H1 (cell line): Measurements from ENCODE around the gene OLFM3. TPM values are rescaled to one million over a fixed set of nuclear protein-coding genes. Genes with fewer than 3 reads are reported as not detected.

ENCODE experiments used
- CTCF ChIA-PET: fragments of 300-600 bp; sonication (Branson Sonifier 250); formaldehyde crosslinking; loops from one replicate; lab custom pipeline; 2021; ENCODE audit not compliant: partially characterized antibody; lab: Charles Lee
- POLR2A ChIA-PET: fragments of 300-600 bp; sonication (Branson Sonifier 250); formaldehyde crosslinking; loops from one replicate; lab custom pipeline; 2021; ENCODE audit warnings: inconsistent platforms; ENCODE audit not compliant: partially characterized antibody; lab: Charles Lee
- DNase-seq, 2 experiments: peaks; one replicate each; pipeline versions ENCODE4 v3.0.0 to v3.0.0-alpha.2; 2010 to 2022; ENCODE audit warnings: low spot score in 2 of 2, low read depth in 1 of 2, mixed read lengths in 1 of 2
- FAIRE-seq: peaks from 2 replicates; lab custom pipeline; 2011; peaks lifted over from hg19 to GRCh38; lab: Jason Lieb, UNC
- H2AFZ ChIP-seq: 2 replicates; pipeline ENCODE4 v1.8.1; 2012; ENCODE audit warnings: low read length, inconsistent platforms
- H2AK5ac ChIP-seq: 2 replicates; pipeline ENCODE4 v1.6.1; 2013; ENCODE audit warnings: low read depth, low read length
- H2BK120ac ChIP-seq: replicated peaks from 2 replicates; pipeline ENCODE3; 2013; ENCODE audit warnings: low read depth, low read length, inconsistent platforms
- H2BK12ac ChIP-seq: 2 replicates; pipeline ENCODE4 v1.6.1; 2013; ENCODE audit warnings: low read depth, low read length
- H2BK15ac ChIP-seq: 2 replicates; pipeline ENCODE4 v1.6.1; 2013; ENCODE audit warnings: low read length
- H2BK20ac ChIP-seq: 2 replicates; pipeline ENCODE4 v1.6.1; 2013; ENCODE audit warnings: low read length
- H2BK5ac ChIP-seq: 2 replicates; pipeline ENCODE4 v1.6.1; 2013; ENCODE audit warnings: low read depth, low read length
- H3K14ac ChIP-seq: 2 replicates; pipeline ENCODE4 v1.6.1; 2013; ENCODE audit warnings: inconsistent platforms; ENCODE audit not compliant: insufficient read length
- H3K18ac ChIP-seq: 2 replicates; pipeline ENCODE4 v1.6.1; 2013; ENCODE audit warnings: low read length; ENCODE audit errors: extremely low read depth
- H3K23ac ChIP-seq: 2 replicates; pipeline ENCODE4 v1.6.1; 2013; ENCODE audit warnings: inconsistent platforms; ENCODE audit not compliant: insufficient read length
- H3K23me2 ChIP-seq: 2 replicates; pipeline ENCODE4 v1.6.1; 2013; ENCODE audit warnings: low read depth, low read length
- H3K27ac ChIP-seq: 2 replicates; pipeline ENCODE4 v1.6.1; 2011; ENCODE audit warnings: low read depth, low read length, inconsistent platforms
- H3K27me3 ChIP-seq, 4 experiments: replicated peaks in 1 of 4; 1 replicate in 1 of 4; 2 replicates in 3 of 4; pipeline versions ENCODE4 v1.6.1 to v1.8.1; 2011 to 2013; ENCODE audit warnings: low read length in 3 of 4, mild to moderate bottlenecking in 3 of 4, inconsistent platforms in 2 of 4, mixed read lengths in 2 of 4, moderate library complexity in 1 of 4; ENCODE audit not compliant: control insufficient read depth in 3 of 4, insufficient read depth in 3 of 4; ENCODE audit errors: extremely low read depth in 1 of 4
- H3K36me3 ChIP-seq, 4 experiments: 2 replicates each; pipeline versions ENCODE4 v1.6.1 to v1.8.1; 2011 to 2013; ENCODE audit warnings: mild to moderate bottlenecking in 4 of 4, low read length in 3 of 4, moderate library complexity in 2 of 4, control low read depth in 1 of 4, inconsistent platforms in 1 of 4; ENCODE audit not compliant: insufficient read depth in 4 of 4, control insufficient read depth in 2 of 4
- H3K4ac ChIP-seq: replicated peaks from 2 replicates; pipeline ENCODE3; 2013; ENCODE audit warnings: low read length, low read depth, mixed read lengths, inconsistent platforms; ENCODE audit not compliant: insufficient read length
- H3K4me1 ChIP-seq, 4 experiments: replicated peaks in 1 of 4; 1 replicate in 1 of 4; 2 replicates in 3 of 4; pipeline versions ENCODE4 v1.6.1 to v1.8.1; 2011 to 2013; ENCODE audit warnings: low read length in 3 of 4, inconsistent platforms in 2 of 4, mixed read lengths in 1 of 4; ENCODE audit not compliant: insufficient read depth in 4 of 4, control insufficient read depth in 3 of 4
- H3K4me2 ChIP-seq, 2 experiments: 2 replicates each; pipeline versions ENCODE4 v1.6.1 to v1.8.1; 2011 to 2013; ENCODE audit warnings: low read depth in 2 of 2, low read length in 2 of 2, control low read depth in 1 of 2, inconsistent platforms in 1 of 2, mild to moderate bottlenecking in 1 of 2; ENCODE audit not compliant: insufficient read depth in 1 of 2
- H3K4me3 ChIP-seq, 4 experiments: fragments of 200-600, 300-600 bp in 1 of 4; sonication (generic), shearing (Covaris generic), sonication (Bioruptor Twin) in 1 of 4; 2 replicates each; pipeline versions ENCODE4 v1.5.1 to v1.8.1; 2011 to 2016; ENCODE audit warnings: low read length in 4 of 4, low read depth in 3 of 4, control low read depth in 2 of 4, inconsistent platforms in 2 of 4, mild to moderate bottlenecking in 2 of 4, mixed read lengths in 1 of 4, moderate library complexity in 1 of 4; ENCODE audit not compliant: insufficient read depth in 2 of 4; ENCODE audit errors: extremely low read depth in 1 of 4
- H3K56ac ChIP-seq: replicated peaks from 2 replicates; pipeline ENCODE3; 2013; ENCODE audit warnings: low read depth, mild to moderate bottlenecking, mixed read lengths, low read length, inconsistent platforms; ENCODE audit not compliant: insufficient read length
- H3K79me1 ChIP-seq: 2 replicates; pipeline ENCODE4 v1.6.1; 2013; ENCODE audit warnings: low read depth, low read length, control low read depth
- H3K79me2 ChIP-seq, 2 experiments: 2 replicates each; pipeline versions ENCODE4 v1.6.1 to v1.8.1; 2012 to 2013; ENCODE audit warnings: low read length in 2 of 2, mild to moderate bottlenecking in 2 of 2, inconsistent platforms in 1 of 2; ENCODE audit not compliant: insufficient read depth in 2 of 2, control insufficient read depth in 1 of 2
- H3K9ac ChIP-seq, 4 experiments: replicated peaks in 1 of 4; 1 replicate in 1 of 4; 2 replicates in 3 of 4; pipeline versions ENCODE4 v1.6.1 to v1.8.1; 2011 to 2013; ENCODE audit warnings: low read depth in 3 of 4, low read length in 3 of 4, control low read depth in 2 of 4, mild to moderate bottlenecking in 2 of 4, moderate library complexity in 2 of 4, inconsistent platforms in 1 of 4; ENCODE audit errors: extremely low read depth in 1 of 4
- H3K9me3 ChIP-seq, 2 experiments: 2 replicates each; pipeline versions ENCODE4 v1.6.1 to v1.8.1; 2012 to 2013; ENCODE audit warnings: mild to moderate bottlenecking in 2 of 2, moderate library complexity in 2 of 2, control low read depth in 1 of 2, inconsistent platforms in 1 of 2, low read depth in 1 of 2, low read length in 1 of 2, mixed read lengths in 1 of 2; ENCODE audit not compliant: insufficient read depth in 2 of 2
- H4K20me1 ChIP-seq, 2 experiments: replicated peaks in 1 of 2; 2 replicates each; pipeline versions ENCODE3 to v1.8.1; 2011 to 2013; ENCODE audit warnings: inconsistent platforms in 2 of 2, low read length in 2 of 2, mild to moderate bottlenecking in 1 of 2; ENCODE audit not compliant: insufficient read depth in 2 of 2, control insufficient read depth in 1 of 2
- H4K5ac ChIP-seq: 2 replicates; pipeline ENCODE4 v1.6.1; 2013; ENCODE audit warnings: low read length, low read depth, mixed read lengths, inconsistent platforms; ENCODE audit not compliant: insufficient read length
- H4K8ac ChIP-seq: 2 replicates; pipeline ENCODE4 v1.8.0; 2013; ENCODE audit warnings: mild to moderate bottlenecking, moderate library complexity, low read length, inconsistent platforms; ENCODE audit not compliant: insufficient read depth; ENCODE audit errors: extremely low read depth
- H4K91ac ChIP-seq: replicated peaks from 2 replicates; pipeline ENCODE3; 2013; ENCODE audit warnings: low read length, mixed read lengths, inconsistent platforms; ENCODE audit not compliant: insufficient read length
- HDAC6 ChIP-seq: IDR thresholded peaks from one replicate; pipeline ENCODE4 v1.7.1; 2012; ENCODE audit warnings: low read depth, mild to moderate bottlenecking, inconsistent platforms, low read length, moderate library complexity
- KDM5A ChIP-seq: fragments of 200-600 bp; IDR thresholded peaks from 2 replicates; pipeline ENCODE4 v1.7.1; 2012; ENCODE audit warnings: mild to moderate bottlenecking, low read length, inconsistent platforms, mixed read lengths
- NANOG ChIP-seq: IDR thresholded peaks from 2 replicates; pipeline ENCODE4 v1.6.1; 2011; ENCODE audit warnings: low read length, low read depth, mild to moderate bottlenecking, inconsistent platforms; ENCODE audit not compliant: insufficient read depth, poor library complexity, severe bottlenecking
- RXRA ChIP-seq: IDR thresholded peaks from 2 replicates; pipeline ENCODE4 v1.6.1; 2011; ENCODE audit warnings: low read depth, mild to moderate bottlenecking, low read length, moderate library complexity; ENCODE audit not compliant: insufficient read depth
- SIRT6 ChIP-seq: IDR thresholded peaks from one replicate; pipeline ENCODE4 v1.7.1; 2012; ENCODE audit warnings: low read length, inconsistent platforms
- TEAD4 ChIP-seq: IDR thresholded peaks from 2 replicates; pipeline ENCODE4 v1.6.1; 2012; ENCODE audit warnings: low read depth, low read length, inconsistent platforms, mixed read lengths
- WGBS, 2 experiments: shearing (Covaris generic) in 1 of 2; methylation state at CpG; one replicate each; pipeline versions ENCODE4 v1.1.6 to v1.1.7; 2013 to 2015; ENCODE audit warnings: low lambda C conversion rate in 2 of 2, mixed read lengths in 2 of 2, inconsistent platforms in 1 of 2, low coverage in 1 of 2, missing lambda C conversion rate in 1 of 2; ENCODE audit not compliant: insufficient replicate concordance in 2 of 2, insufficient coverage in 1 of 2, insufficient read length in 1 of 2; ENCODE audit errors: extremely low coverage in 1 of 2, missing lambda C conversion rate in 1 of 2; 5-methylcytosine and 5-hydroxymethylcytosine counted together
- polyA plus RNA-seq, 7 experiments: library from polyadenylated mRNA; depleted of rRNA in 3 of 7; stranded (reverse) in 5 of 7; unstranded in 2 of 7; fragments of >200 nt in 5 of 7; fragments of 200-250 nt in 2 of 7; gene quantifications; 1 replicate in 5 of 7; 2 replicates in 1 of 7; 4 replicates in 1 of 7; pipeline versions ENCODE4 v1.2.1 to v1.2.3, GENCODE V29; 2011 to 2013; ENCODE audit warnings: missing spikeins in 2 of 7, mixed read lengths in 2 of 7
- total RNA-seq: library from RNA; stranded (reverse); fragmentation: NEBNext Ultra II Directional; extraction: Animal tissue kit (Norgen Biotek cat#: 25700); gene quantifications from 2 replicates; pipeline ENCODE4 v1.2.1, GENCODE V29; 2021

The OLFM3 gene
- total and polyA plus RNA-seq, 2 of the 8 experiments (the other 6 are each of a cell fraction or from before 2014, with no cell fraction given): 0.30 to 0.32 TPM

DNA sequence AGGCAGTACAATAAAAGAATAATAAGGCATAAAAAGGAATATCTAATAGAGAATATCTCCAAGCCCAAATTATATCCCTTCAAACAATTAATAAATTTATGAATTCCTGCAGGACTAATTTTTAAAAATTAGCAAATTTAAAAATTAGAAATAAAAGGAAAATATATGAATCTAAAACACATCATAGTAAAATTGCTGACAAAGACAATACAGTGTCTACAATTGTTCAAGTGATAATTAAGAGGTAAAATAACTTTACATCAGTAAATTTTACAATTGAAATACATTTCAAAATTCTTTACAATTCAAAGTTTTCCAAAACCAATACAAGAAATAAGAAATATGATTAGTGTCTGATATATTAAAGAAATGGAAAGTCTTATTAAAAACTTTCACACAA, 22.8 kb upstream of the OLFM3 start (continued):
- no peak for TF ChIP-seq SIRT6

DNA sequence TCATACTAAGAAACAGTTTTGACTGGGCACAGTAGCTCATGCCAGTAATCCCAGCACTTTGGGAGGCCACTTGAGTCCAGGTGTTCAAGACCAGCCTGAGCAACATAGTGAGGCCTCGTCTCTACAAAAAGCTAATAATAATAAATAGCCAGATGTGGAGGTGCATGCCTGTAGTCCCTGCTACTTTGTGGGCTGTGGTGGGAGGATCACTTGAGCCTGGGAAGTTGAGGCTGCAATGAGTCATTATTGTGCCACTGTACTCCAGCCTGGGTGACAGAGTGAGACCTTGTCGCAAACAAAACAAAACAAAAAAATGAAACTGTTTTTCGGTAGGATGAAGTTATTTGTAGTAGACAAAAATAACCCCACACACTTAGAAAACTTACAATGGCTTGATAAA, 19.0 kb upstream of the OLFM3 start:
- Histone ChIP-seq H2BK120ac (no peak overlapping the region), H3K4me3 (no peak overlapping the region), H3K27ac (no peak overlapping the region), H2BK15ac (no peak overlapping the region), H3K23me2 (no peaks in the 10 kb centered on the region), H3K27me3 (no peaks in the 10 kb centered on the region), H2BK20ac (no peak overlapping the region), H3K18ac (no peak overlapping the region), H4K8ac (no peak overlapping the region), H2AFZ (no peak overlapping the region), H3K14ac (no peak overlapping the region), H4K5ac (no peak overlapping the region), H3K9ac (no peak overlapping the region), H4K91ac (no peak overlapping the region), H3K36me3 (no peaks in the 10 kb centered on the region), H3K79me2 (no peaks in the 10 kb centered on the region), H3K56ac (no peak overlapping the region), H2BK12ac (no peak overlapping the region), H3K9me3 (no peaks in the 10 kb centered on the region), H2BK5ac (no peak overlapping the region), H4K20me1 (no peaks in the 10 kb centered on the region), H3K79me1 (no peaks in the 10 kb centered on the region), H3K4me1 (no peaks in the 10 kb centered on the region), H3K23ac (no peak overlapping the region), H3K4ac (no peak overlapping the region), H2AK5ac (no peak overlapping the region), H3K4me2 (no peak overlapping the region)
- DNase-seq (no peak), FAIRE-seq (no peak)
- ChIA-PET CTCF (no interaction called here), POLR2A (no interaction called here)
- 96% methylated on average over 3 of the region's 3 CpGs; no CpG with 5 or more reads in 1 of the 2 experiments for WGBS, 2 experiments
- no peak for TF ChIP-seq HDAC6
- no peak for TF ChIP-seq RXRA
- TF ChIP-seq KDM5A: no peak
- no peak for TF ChIP-seq NANOG
- no peak for TF ChIP-seq TEAD4
